Mesenteric fat pad (tissue), 1 donor: ENCODE results near the gene CMTM2. TPM values are rescaled to one million over a fixed set of nuclear protein-coding genes. Genes with fewer than 3 reads are reported as not detected.
"Not testable (repeated sequence)": the region's sequence is repeated elsewhere in the genome, so short reads cannot be mapped to it uniquely, and the experiment has no call there.

Source experiments
- DNase-seq: peaks from one replicate; pipeline ENCODE4 v3.0.0-alpha.2; 2020; ENCODE audit warnings: low spot score
- total RNA-seq: library from RNA; stranded (reverse); fragmentation: NEBNext Ultra II Directional; extraction: Animal tissue kit (Norgen Biotek cat#: 25700); gene quantifications from one replicate; pipeline ENCODE4 v1.2.1, GENCODE V29; 2021
- donor health status: DM: yes; HTN: yes; CAD: no.

The CMTM2 gene
- total RNA-seq, 1 donor from 2014 or later, result 1.00 TPM

- DNase-seq, result no peak
Measured at GRCh38 chr16:66581246-66581952, 2.1 kb downstream of the CMTM2 start.

DNA sequence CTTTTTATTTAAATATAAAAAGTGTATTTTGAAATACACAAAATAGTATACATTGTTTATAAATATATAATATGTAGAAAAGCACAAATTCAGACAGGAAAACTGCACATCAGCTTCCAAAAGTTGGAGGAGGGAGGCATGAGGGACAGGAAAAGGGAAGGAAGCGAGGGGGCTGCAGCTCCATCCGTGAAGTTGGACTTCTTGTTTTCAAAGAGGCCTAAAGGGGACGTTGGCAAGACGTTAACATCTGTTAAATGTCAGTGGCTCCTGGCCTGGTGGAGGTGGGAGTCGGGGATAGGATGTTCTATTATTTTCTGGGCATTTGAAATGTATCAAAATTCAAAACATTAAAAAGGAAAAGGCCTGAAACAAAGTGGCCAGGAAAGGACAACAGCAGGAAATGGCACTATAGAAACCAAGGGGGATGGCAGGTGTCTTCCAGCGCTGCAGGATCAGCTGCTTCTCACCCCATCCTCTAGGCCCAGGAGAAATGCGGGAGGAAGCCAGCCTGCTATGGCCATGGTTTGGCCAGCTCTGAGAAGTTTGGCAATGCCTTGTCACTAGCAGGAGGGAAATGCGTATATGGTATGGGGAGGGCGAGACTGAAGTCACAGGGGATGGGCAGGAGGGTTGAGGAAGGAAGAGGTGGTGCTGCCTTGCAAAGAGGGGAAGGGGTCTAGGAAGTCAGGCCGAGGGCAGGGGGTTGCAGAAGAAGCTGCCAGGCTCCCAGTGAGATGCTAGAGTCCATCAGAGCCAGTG, 6.4 kb downstream of the CMTM2 start:
- DNase-seq, result no peak

DNA sequence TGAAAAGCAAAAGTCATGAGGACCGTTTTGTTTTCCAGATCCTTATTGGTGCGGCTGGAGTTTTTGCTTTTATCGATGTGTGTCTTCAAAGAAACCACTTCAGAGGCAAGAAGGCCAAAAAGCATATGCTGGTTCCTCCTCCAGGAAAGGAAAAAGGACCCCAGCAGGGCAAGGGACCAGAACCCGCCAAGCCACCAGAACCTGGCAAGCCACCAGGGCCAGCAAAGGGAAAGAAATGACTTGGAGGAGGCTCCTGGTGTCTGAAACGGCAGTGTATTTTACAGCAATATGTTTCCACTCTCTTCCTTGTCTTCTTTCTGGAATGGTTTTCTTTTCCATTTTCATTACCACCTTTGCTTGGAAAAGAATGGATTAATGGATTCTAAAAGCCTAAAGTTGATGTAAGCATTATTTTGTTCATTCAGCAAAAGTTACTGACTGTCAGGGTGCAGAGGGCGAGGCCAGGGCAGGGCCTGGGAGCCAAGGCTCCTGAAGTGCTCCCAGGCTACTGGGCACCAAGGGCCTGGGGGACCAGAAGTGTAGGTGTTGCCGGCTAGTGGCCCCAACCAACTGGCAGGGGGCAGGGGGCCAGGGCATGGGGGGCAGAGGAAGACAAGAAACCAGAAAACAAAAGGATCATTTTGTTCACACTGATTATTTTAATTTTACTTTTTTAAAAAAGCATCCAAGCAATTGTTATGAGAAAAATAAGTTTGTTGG, 8.8 kb downstream of the CMTM2 start:
- no peak for DNase-seq

DNA sequence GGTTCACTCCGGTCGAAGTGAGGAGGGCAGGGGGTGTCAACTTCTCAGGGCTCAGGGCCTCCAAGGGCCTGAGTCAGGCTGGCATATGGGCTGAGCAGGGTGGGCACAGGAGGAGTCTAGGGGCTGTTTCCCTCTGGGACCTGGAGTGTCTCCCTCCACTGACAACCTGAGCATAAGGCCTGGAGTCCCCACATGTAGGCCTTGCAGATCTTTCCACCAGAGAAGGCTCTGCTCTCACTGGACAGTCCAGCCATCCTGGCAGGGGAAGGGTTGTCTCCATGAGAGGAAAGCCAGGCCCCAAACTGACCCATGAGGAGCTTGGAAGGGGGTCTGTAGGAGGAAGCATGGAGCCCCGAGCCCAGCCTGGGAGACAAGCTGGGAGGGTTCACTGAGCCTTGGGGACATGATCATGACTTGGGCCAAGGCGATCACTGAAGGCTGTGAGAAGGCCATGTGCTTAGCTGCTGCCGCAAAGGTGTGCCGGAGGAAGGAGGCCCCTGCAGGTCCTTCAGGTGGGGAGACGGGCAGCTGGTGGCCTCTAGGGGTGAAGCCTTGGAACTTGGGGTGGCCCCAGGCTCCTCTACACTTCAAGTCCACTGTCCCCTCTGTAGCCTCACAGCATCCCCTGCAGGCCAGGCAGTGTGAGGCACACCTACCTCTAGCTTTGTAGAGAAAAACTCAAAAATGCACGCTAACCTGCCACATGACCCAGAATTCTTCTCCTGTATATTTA, 9.9 kb downstream of the CMTM2 start:
- no peak for DNase-seq

DNA sequence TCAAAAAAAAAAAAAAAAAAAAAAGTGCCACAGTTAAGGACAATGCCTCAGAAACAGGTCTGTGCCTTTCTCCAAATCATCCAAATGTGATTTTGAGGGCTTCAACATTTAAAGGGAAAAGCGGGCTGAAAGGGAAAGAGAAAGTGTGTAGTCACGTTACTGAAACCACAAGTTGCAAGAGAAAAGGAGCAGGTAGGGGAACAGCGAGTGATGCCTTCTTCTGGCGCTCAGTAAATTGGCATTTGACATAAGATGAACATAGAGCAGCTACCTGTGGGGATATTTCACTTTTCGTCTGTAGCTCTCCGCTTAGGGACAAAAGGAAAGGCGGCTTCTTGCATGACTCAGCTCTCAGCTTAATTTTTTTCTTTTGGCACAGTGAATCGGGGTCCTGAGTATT, 11.1 kb downstream of the CMTM2 start:
- DNase-seq, result no peak

DNA sequence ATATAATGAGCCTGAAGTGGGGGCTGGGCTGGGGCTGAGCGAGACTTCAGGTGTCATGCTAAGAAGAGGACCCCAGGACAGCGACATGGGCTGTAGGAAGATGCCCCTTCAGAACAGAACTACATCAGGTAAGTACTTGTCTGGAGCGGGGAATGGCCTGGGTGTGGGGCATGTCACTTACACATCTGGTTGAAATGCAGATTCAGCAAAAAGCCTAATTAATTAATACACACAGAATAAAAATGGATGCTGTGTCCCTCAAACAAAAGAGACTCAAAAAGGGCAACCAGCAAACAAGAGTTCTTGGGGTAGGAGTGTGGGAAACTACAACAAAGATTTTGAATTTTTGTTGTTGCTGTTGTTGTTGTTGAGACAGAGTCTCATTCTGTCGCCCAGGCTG, 11.8 kb downstream of the CMTM2 start:
- DNase-seq, result no peak

- no peak for DNase-seq
Measured at GRCh38 chr16:66592241-66592640, 13.0 kb downstream of the CMTM2 start.

GRCh38 chr16:66592814-66593213, 13.6 kb downstream of the CMTM2 start:
- DNase-seq, result no peak

DNA sequence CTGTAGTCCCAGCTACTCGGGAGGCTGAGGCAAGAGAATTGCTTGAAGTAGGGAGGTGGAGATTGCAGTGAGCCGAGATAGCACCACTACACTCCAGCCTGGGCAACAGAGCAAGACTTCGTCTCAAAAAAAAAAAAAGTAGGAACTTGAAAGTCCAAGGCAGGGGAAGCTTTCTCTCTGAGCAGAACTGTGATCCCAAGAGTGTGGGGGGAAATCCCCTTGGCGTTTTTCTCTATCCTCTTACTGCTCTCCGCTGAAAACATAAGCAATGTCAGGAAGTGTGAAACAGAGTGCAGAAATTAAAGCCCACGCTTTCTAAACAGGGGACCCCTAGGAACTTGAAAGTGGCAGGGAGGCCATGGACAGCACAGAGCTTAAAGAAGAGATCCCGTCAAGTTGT, 15.5 kb downstream of the CMTM2 start:
- no peak for DNase-seq

DNA sequence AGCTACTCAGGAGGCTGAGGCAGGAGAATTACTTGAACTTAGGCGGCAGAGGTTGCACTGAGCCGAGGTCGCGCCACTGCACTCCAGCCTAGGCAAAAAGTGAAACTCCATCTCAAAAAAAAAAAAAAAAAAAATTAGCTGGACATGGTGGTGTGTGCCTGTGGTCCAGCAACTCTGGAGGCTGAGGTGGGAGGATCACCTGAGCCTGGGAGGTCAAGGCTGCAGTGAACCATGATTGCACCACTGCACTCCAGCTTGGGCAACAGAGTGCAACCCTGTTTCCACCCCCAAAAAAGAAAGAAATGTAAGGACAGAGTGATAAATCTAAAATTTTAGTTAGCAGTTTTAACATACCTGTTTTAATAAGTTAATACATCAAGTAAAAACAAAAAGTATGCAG, 17.3 kb downstream of the CMTM2 start:
- DNase-seq, result not testable (repeated sequence)

GRCh38 chr16:66596986-66597848, 18.0 kb downstream of the CMTM2 start:
- DNase-seq, result no peak

DNA sequence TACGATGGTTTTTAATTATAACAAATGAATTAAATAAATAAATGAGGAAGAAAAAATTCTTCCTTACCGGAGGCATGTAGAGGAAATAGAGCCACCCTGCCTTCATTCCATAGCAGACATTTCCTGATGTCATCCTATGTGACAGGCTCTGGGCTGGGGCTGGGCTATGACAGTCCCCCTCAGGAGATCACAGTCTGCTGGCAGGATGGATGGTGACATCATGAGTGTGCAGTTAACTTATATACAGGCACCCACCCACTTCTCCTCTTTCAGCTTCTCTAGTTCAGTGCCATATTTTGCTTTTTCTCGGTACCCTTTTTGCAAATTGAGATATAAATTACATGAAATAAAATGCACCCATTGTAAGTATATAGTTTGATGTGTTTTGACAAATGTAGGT, 18.8 kb downstream of the CMTM2 start:
- DNase-seq, result no peak

GRCh38 chr16:66599726-66600125, 20.5 kb downstream of the CMTM2 start:
- DNase-seq, result no peak

- DNase-seq, result no peak
Measured at GRCh38 chr16:66600477-66600876, 21.2 kb downstream of the CMTM2 start.

- no peak for DNase-seq
Measured at GRCh38 chr16:66601471-66601870, 22.2 kb downstream of the CMTM2 start.

GRCh38 chr16:66603537-66604375, 24.5 kb downstream of the CMTM2 start:
- no peak for DNase-seq

DNA sequence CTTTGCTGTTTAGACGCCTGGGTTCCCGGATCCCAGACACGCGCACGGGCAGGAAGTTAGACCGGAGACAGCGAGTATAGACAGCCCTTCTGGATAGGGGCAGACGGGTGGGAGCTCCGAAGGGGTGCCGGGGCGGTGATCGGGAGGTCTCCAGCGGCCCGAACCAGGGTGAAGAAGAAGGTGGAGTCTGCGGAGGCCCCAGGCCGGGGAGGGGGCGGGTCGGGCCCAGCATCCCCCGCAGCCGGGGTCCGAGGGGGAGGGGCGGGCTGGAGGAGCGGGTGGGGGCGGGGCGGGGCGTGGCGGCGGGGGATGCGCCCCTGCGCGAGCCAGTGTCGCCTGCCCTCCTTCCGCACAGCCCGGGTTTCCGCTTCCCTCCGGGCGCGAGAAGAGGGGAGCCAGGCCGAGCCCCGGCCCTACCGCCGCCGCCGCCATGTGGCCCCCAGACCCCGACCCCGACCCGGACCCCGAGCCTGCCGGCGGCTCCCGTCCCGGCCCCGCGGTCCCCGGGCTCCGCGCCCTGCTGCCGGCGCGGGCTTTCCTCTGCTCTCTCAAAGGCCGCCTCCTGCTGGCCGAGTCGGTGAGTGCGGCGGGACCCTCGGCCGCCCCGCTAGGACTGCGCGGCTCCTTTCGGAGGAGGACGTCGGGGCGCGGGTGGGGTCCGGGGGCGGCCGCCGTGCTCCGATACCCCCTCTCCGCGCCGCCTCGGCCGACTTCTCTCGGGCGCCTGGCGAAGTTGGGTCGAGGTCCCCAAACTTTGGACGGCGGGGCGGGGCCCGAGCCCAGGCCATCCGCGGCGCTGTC, 25.3 kb downstream of the CMTM2 start, which contains the start of gene CMTM3:
Gene CMTM3 (plus strand): TSS at position 329 of the 801 bp plus-strand sequence. CDS start 102 bp downstream, at position 431.
- DNase-seq, result peak; percentile 93

- DNase-seq, result no peak
Measured at GRCh38 chr16:66605177-66605978, 26.1 kb downstream of the CMTM2 start.
